Skin of body (tissue), 2 donors: ENCODE results near the gene LRRTM4. TPM values are rescaled to one million over a fixed set of nuclear protein-coding genes. Genes with fewer than 3 reads are reported as not detected.
"Not testable (repeated sequence)": the region's sequence is repeated elsewhere in the genome, so short reads cannot be mapped to it uniquely, and the experiment has no call there.

Experiments
- DNase-seq: peaks from one replicate; lab custom pipeline; 2025; lab: John Stamatoyannopoulos, UW
- total RNA-seq: library from RNA; depleted of rRNA; stranded (reverse); fragments of >200 nt; gene quantifications from one replicate; pipeline ENCODE4 v1.2.3, GENCODE V29; 2014

LRRTM4 gene
- total RNA-seq, 1 donor from 2014 or later, result 0.89 TPM

DNA sequence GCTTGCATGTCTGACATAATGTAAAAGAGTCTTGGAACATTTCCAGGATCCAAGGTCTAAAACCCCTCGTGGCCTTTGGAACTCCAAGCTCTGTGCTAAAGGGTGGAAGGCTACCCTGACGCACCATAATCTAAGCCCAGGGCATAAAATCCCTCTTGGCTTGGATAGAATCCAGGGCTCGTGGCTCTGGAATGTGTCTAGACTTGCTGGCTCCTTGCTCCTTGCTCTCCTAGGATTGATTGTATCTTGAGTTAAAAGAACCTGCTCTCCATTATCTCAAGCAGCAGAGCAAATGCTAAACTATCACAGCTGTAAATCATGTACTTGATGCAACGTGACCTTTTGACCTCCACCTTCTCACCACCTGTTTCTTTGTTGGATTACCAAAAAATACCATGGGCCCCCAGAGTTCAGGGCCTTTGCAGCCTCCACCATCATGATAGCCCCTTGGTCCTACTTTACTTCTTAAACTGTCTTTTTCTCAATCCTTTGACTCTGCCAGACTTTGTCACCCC, 346.9 kb downstream of the LRRTM4 start:
- DNase-seq, result not testable (repeated sequence)

DNA sequence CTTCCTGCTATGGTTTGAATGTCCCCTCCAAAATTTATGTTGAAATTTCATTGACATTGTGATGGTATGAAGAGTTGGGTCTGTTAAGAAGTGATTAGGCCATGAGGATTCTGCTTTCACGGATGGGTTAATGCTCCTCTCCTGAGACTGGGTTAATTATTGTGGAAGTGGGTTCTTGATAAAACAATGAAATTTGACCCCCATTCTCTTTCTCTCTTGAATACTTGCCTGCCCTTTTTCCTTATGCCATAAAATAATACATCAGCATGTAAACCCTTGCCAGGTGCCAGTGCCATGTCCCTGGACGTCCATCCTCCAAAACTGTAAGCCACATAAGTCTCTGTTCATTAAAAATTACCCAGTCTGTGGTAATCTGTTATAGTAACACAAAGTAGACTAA, 352.8 kb downstream of the LRRTM4 start:
- no peak for DNase-seq

DNA sequence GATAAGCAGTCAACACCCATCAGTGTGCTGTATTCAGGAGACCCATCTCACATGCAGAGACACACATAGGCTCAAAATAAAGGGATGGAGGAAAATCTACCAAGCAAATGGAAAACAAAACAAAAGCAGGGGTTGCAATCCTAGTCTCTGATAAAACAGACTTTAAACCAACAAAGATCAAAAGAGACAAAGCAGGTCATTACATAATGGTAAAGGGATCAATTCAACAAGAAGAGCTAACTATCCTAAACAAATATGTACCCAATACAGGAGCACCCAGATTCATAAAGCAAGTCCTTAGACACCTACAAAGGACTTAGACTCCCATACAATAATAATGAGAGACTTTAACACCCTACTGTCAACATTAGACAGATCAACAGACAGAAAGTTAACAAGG, 358.2 kb downstream of the LRRTM4 start:
- DNase-seq, result not testable (repeated sequence)

DNA sequence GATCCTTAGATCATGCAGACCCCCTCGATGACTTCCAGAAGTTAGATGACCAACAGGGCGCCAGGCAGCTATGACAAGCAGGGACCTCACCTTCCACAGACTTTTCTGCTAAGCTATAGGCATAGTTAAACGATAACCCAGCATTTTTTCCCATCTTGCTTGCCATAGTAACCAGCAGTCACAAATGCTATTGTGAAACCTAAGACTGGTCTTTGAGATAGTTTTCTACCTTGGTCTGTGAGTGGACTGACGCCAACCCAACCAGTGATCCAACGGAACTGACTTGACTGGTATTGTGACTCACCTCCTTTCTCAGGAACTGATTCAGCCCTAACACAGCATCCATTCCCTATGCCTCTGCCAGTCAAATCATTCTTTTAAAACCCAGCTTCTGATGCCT, 361.2 kb downstream of the LRRTM4 start:
- no peak for DNase-seq

DNA sequence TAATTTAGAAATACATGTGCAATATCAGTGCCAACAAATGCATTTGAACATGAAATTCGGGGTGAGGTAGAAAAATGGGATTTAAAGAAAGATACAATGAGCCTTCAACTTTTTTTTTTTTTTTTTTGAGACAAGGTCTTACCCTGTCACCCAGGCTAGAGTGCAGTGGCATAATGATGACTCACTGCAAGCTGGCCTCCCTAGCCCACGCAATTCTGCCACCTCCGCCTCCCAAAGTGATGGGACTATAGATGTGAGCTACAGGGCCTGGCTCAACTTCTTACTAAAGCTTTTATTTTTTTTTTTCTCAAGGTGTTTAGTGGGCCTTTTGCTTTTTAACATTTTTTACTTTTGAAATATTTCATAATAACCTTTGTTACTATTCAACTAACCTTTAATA, 365.6 kb downstream of the LRRTM4 start:
- no peak for DNase-seq

DNA sequence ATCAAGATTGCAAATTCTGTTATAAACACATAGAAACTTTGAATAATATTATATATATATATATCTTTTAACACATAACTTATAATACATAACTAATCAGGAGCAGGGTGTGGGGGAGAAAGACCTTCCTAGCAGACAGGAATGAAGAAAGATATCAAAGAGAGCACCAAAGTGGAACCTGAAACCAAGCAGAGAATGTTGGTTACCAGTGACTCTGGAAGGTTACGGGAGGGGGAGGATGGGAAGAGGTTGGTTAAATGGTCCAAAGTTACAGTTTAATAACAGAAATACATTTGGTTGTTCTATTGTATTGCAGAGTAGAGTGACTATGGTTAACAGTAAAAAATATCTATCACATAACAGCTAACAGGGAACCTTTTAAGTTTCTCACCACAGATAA, 366.7 kb downstream of the LRRTM4 start:
- no peak for DNase-seq

DNA sequence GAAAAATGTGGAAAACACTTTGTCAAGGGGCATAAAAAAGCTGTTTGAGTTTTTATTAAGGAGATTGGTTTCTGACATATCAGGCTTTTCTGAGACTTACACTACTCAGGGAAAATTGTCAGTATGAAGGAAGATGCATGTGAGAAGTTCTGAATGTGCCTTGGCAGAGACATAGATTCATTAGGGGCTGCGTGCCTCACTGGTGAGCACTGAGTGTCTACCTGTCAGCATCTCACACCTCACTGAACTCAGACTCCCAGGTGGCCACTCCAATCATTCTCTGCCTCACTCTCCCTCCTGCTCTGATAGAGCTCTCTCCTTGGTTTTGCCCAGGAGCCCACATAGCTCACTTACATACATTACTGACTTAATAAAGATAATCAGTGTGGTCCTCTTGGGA, 372.6 kb downstream of the LRRTM4 start:
- no peak for DNase-seq

DNA sequence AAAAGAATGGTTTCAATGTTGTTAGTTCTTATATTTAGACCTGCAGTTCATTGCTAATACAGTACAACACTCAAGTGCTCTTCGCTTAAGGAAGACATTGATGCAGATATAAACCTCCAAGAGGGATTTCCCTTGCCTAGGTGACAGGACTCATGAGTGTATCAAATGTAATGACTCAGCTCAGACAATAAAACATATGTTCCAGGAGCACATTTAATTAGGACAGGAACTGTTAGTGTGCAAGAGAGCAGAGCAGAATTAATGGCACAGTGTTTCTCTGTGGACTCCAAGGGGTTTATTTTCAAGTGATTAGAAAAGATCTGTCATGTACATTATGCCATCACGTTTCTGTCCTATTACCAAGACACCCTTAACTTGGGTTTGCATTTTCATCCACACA, 375.0 kb downstream of the LRRTM4 start:
- DNase-seq, result no peak

DNA sequence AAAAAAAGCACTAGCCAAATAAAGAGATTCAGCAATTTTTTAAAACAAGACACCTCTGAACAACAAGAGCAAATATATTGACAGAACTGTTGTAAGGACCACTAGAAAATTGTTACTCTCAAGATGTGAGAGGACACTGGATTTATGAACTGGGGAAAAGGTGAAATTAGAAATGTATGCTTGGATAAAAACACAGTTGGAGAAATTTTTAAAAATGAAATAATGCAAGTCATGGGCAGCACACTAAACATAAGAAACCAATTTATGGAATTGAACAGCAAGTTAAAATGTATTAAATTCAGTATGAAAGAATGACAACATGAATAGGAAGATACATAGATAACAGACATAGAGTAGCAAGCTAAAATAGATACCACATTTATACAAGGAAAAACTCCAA, 377.4 kb downstream of the LRRTM4 start:
- no peak for DNase-seq

DNA sequence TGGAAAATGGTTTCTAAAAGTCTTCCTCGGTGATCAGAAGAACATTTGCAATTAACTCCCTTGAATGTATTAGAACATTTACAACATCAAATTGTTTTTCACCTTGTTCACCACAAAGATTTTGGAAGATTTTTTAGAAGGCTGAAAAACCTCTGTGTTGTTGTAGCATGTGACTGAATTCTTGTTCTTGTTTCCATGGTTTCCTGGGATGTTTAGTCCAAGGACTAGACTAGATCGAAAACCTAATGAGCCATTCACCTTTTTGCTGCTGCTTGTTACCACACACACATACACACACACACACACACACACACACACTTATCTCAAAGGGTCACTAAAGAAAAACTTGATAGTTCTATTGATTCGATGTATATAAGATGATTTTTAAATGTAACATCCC, 380.0 kb downstream of the LRRTM4 start:
- DNase-seq, result no peak

DNA sequence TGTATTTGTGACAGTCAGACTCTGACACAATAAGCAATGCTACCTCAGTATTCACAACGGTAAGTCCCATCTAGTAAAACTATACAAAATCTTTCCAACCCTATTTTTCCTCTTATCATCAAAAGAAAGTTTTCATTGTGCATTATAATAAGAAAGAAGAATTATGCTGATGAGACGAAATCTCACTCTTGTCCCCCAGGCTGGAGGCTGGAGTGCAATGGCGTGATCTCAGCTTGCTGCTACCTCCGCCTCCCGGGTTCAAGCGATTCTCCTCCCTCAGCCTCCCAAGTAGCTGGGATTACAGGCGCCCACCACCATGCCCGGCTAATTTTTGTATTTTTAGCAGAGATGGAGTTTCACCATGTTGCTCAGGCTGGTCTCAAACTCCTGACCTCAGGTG, 393.7 kb downstream of the LRRTM4 start:
- DNase-seq, result not testable (repeated sequence)

DNA sequence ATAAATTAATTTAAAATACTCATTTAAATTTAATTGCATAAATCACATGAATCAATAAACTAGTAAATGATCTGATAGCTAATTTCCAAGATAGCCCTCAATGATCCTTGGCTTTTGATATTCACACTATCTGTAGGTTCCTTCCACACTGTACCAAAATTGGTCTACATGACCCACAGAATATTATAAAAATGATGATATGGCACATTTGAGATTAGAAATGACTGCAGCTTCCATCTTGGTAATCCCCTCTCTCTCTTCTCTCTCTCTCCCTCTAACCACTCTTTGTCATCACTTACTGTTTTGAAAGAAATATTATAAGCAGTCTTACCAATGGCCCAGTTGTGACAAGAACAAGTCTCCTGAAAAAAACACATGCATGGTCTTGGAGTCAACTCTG, 394.8 kb downstream of the LRRTM4 start:
- DNase-seq, result no peak

DNA sequence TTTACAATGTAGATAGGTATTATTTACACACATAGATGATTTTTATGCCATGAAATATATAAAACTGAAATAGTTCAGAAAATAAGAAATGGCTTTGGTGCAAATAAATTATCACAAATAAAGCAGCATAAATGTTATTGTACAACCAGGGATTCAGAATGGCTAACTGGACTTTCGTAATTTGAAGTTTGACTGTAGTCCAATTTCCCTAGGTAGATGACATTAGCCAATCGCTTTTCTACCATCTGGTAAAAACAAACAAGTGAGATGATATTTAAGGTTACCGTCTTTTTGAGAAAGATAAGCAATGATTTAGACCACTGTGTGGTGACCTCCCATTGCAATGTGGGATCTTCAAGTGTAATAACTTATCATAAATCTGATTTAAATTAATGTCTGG, 400.7 kb downstream of the LRRTM4 start:
- no peak for DNase-seq

DNA sequence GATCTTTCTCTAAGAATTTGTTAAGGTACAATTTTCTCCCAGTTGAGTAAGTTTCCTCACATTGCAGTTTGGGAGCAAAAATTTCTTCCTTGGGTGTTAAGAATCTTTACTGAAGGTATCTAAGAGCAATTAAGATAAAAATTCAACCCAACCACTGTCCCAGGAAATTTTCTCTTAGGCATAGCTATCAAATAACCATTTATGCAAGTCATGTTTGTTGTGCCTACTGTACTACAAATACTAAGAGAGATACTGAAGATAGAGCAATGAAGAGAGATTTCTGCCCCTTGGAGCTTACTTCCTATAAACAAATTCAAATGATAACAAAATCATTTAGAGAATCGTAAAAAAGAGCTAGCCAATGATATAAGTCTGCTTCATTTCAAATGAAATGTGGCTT, 402.8 kb downstream of the LRRTM4 start:
- DNase-seq, result no peak

DNA sequence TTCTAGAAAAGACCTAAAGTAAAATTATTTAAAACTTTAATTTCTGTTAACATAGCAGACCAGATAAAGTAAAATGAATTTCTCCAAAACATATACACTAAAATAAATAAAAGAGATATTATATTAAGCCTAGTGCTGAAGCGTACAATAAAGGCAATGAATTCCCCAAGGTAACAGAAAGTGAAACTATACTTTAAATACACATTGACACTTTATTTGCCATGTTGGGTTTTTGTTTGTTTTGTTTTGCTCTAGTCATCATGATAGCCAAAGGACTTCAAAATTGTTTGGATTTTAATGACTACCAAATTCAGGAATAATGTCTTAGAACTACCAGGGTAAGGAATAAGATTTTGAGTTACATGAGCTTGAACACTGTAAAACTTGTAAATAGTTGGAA, 413.3 kb downstream of the LRRTM4 start:
- DNase-seq, result no peak

DNA sequence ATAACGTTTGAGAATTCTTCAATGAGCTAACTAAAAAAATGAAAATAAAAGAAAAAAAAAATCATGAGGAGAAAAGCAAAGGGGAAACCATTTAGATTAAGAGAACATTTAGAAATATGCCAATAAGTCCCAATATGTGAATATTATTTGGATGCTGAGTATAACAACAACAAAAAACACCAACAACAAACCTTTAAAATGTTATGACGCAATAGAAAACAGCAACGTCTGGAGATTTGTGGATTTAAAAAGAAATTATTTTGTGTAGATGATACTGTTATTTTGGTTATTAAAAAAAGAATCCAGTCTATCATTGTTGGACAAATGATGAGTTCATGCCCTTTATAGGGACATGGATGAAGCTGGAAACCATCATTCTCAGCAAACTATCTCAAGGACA, 417.2 kb downstream of the LRRTM4 start:
- no peak for DNase-seq

DNA sequence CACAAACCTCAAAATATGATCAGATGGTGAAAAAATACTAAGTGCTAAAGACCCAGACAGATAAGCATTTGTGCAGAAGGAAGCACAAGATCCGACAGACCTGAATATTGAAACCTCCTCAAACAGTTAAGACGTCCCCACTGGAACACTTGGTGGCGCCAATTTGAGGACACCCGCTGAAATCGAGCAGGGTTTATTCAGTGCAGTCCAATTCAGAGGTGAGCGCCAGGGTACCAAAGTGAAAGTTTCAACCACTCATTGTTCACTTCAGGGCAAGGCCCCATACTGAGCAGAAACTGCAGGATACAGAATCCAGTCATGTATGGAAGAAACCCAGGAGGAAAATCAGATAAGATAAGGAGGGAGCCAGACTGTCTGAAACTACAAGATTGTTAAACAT, 417.6 kb downstream of the LRRTM4 start:
- no peak for DNase-seq

DNA sequence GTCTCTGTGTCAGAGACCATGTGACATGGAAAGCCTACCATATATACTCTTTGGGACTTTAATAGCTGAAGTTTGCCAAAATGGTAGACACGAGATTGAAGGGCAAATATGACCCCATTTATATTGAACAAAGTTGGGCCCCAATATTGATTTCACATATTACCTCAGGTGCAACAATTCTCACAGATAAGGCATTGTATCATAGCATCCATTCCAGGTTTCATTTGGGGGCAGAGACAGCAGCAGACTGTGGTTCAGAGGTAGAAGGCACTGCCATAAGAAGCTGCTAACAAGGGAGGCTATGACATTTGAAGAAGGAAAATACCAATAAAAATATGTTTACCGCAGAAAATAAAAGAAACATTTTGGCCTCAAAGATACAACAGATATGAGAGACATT, 419.2 kb downstream of the LRRTM4 start:
- DNase-seq, result no peak

DNA sequence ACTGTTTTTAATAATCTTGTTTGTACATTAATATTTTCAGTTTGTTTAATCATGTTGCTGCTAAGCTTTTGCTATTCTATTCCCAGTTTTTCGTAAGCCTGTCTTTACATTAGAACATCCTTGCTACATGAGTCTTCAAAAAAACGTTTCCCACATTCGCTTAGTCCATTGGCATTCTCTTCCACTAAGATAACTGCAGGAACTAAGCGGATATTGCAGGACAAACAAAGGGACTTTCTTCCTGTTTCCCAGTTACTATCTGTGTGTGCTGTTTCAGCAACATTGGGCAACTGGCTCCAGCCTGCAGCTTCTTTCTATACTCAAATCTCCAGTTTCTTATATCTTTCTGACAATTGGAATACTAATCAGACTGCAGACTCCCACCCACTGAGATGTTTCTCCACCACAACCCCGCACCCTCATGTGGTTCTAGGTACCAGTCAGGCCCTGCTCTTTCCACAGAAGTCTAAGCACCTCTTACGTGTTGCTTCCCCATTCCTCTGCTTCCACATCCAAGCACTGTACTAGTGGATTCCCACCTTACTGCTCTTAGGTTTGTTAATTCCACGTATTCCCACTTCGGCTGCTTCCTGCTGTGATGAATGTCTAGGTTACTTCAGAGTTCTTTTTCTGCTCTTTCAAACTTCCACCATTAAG, 420.3 kb downstream of the LRRTM4 start:
- no peak for DNase-seq

DNA sequence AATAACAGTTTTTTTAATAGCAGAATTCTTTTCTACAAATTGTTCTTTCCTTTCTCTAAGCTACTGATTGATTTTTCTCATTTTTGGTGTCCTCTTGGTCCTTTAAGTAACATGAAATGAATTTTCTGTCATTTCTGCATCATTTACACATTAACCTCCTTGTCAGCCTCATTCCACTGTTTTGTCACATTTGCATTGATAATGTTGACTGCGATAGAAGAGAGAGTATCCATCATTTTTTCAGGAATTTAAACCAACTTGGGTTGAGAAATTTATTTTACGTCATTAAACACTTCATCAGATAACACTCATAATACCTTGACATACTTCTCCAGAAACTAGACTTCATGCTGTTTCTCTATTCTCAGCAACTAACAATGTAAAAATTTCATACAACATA, 422.2 kb downstream of the LRRTM4 start:
- DNase-seq, result no peak

DNA sequence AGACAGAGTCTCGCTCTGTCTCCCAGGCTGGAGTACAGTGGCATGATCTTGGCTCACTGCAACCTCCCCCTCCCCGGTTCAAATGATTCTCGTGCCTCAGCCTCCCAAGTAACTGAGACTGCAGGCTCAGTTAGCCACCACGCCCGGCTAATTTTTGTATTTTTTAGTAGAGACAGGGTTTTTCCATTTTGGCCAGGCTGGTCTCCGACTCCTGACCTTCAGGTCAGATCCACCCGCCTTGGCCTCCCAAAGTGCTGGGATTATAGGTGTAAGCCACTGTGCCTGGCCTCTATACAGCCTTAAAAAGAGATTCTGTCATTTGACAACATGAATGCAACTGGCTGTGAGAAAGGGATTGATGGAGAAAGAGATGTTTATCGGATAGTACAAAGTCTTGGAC, 426.7 kb downstream of the LRRTM4 start:
- not testable (repeated sequence) for DNase-seq

DNA sequence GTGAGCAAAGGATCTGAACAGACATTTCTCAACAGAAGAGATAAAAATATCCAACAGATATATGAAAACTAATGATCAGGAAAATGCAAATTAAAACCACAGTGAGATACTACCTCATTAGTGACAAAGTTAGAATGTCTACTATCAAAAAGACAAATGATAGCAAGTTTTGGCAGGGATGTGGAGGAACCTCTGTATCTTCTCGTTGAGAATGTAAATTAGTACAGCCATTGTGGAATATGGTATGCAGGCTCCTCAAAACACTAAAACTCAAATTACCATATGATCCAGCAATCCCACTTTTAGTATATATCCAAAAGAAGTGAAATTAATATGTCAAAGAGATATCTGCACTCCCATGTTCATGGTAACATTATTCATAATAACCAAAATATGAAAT, 427.1 kb downstream of the LRRTM4 start:
- no peak for DNase-seq

DNA sequence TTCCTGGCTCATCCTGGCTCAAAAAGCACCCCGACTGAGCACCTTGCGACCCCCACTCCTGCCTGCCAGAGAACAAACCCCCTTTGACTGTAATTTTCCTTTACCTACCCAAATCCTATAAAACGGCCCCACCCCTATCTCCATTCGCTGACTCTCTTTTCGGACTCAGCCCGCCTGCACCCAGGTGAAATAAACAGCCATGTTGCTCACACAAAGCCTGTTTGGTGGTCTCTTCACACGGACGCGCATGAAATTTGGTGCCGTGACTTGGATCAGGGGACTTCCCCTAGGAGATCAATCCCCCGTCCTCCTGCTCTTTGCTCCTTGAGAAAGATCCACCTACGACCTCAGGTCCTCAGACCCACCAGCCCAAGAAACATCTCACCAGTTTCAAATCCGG, 433.8 kb downstream of the LRRTM4 start:
- not testable (repeated sequence) for DNase-seq

DNA sequence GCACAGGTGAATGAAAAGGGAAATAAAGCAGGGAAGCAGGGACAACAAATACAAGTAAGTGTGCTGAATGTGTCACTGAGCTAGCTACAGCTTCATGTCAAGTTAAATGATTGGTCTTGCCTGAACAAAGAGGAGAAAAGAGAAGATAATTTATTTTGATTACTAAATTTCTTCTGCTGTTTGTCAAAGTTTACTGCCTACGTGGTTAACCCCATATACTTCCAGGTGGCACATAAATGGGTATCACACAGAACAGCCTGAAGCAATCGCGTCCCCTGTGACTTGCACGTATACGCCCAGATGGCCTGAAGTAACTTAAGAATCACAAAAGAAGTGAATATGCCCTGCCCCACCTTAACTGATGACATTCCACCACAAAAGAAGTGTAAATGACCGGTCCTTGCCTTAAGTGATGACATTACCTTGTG, 434.2 kb downstream of the LRRTM4 start:
- no peak for DNase-seq
